Endothelial cell of coronary artery (primary cell): ENCODE measurements around the gene IMP3. TPM values are rescaled to one million over a fixed set of nuclear protein-coding genes. Genes with fewer than 3 reads are reported as not detected.

ENCODE experiments used
- total RNA-seq: library from RNA; depleted of rRNA; stranded (reverse); fragments of >200 nt; gene quantifications from 2 replicates; pipeline ENCODE4 v1.2.3, GENCODE V29; 2014

Gene IMP3, protein sequence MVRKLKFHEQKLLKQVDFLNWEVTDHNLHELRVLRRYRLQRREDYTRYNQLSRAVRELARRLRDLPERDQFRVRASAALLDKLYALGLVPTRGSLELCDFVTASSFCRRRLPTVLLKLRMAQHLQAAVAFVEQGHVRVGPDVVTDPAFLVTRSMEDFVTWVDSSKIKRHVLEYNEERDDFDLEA
- 65.3 and 75.2 TPM in 2 replicates for total RNA-seq

GRCh38 chr15:75639709-75640482, at the start of gene IMP3:
IMP3 (minus strand) TSS chr15:75640224; CDS start chr15:75640168, 56 bp downstream.

GRCh38 chr15:75647370-75648155, 7.5 kb upstream of the IMP3 start, which contains the start of gene SNX33:
SNX33 (plus strand) TSS chr15:75647912; CDS start chr15:75649103, 1,191 bp downstream.

DNA sequence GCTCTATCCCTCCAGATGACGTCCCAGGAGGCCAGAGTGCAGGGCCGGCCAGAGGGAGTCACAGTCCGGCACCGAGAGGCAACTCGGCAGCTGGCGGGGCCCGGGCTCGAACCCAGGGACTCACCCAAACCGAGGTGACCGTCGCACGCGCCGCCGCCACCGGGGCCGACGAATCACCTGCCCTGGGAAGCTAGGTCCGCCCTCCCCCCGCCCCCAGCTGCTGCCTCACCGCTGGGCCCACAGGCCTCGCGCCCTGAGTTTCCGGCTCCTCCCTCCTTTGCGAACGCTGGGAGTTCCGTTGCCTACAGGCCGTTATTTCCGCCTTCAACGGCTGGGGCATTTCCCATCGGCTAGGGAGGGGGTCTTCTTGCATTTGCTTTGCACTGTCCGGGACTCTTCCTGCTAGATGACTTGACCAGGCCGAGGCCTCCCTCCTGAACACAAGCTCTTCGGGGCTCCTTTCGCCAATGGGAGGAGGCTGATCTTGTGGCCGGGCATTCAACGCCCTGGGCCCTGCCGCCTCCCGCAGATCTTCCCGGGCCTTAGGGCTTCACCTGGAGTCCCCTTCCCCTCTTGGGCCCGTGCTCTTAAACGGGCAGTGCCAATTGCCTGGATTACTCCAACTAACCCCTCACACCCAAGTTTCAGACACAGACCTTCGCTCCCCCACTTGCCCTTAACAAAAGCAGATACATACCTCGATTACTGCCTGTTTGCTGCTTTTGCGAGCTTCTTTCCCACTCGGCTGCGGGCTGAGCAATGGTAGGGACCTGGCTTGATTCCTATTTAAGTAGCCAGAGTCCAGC, 14.3 kb downstream of the IMP3 start, which contains the start of gene SNUPN:
Gene SNUPN (minus strand): TSS at position 184 of the 806 bp plus-strand sequence. CDS start 4,674 bp downstream, outside the sequence.

Other genes with a start within 250 kb of the IMP3 start
- gene SIN3A, start 188.5 kb downstream of the IMP3 start, total RNA-seq, result 22.5 and 27.9 TPM in 2 replicates
- 20.0 and 21.3 TPM in 2 replicates for gene PTPN9, start 60.9 kb downstream of the IMP3 start, total RNA-seq
- 19.7 and 20.6 TPM in 2 replicates for gene SNUPN, start 14.5 kb downstream of the IMP3 start, total RNA-seq
- 5.8 and 17.6 TPM in 2 replicates for gene SNX33, start 7.7 kb upstream of the IMP3 start, total RNA-seq
- under 0.01 and 8.9 TPM in 2 replicates for gene CSPG4, start 72.6 kb upstream of the IMP3 start, total RNA-seq
- 38.6 and 50.1 TPM in 2 replicates for gene UBE2Q2, start 203.2 kb upstream of the IMP3 start, total RNA-seq